Thoracic aorta (tissue), 2 donors: Measurements from ENCODE around the gene CDC37. TPM values are rescaled to one million over a fixed set of nuclear protein-coding genes. Genes with fewer than 3 reads are reported as not detected.
"Not testable (repeated sequence)": the region's sequence is repeated elsewhere in the genome, so short reads cannot be mapped to it uniquely, and the experiment has no call there.

Experiments used
- ATAC-seq: fragments of 150-250 bp; one replicate; pipeline ENCODE4 v1.8.0; 2017; ENCODE audit warnings: low read depth; ENCODE audit not compliant: insufficient number of reproducible peaks, low FRiP score
- DNase-seq: peaks from one replicate; pipeline ENCODE4 v3.0.0-alpha.2; 2020; ENCODE audit warnings: low spot score
- H3K27ac ChIP-seq, 2 donors: fragments of 200-600 bp; sonication (generic); 1 replicate in 1 of 2; 2 replicates in 1 of 2; pipeline ENCODE4 v1.5.1; 2016; ENCODE audit warnings: mild to moderate bottlenecking in 2 of 2, moderate library complexity in 2 of 2
- H3K27me3 ChIP-seq: fragments of 200-600 bp; sonication (generic); replicated peaks from 2 replicates; pipeline ENCODE4 v1.6.0; 2016; ENCODE audit warnings: mild to moderate bottlenecking; ENCODE audit not compliant: insufficient read depth
- H3K36me3 ChIP-seq: fragments of 200-600 bp; sonication (generic); one replicate; pipeline ENCODE4 v1.5.1; 2016
- H3K4me1 ChIP-seq, 2 donors: fragments of 200-600 bp; sonication (generic); 1 replicate in 1 of 2; 2 replicates in 1 of 2; pipeline versions ENCODE4 v1.5.1 to v1.6.0; 2016; ENCODE audit warnings: low read depth in 2 of 2, mild to moderate bottlenecking in 1 of 2; ENCODE audit not compliant: control insufficient read depth in 1 of 2
- H3K4me3 ChIP-seq: fragments of 200-600 bp; sonication (generic); 2 replicates; pipeline ENCODE4 v1.5.1; 2016; ENCODE audit warnings: mild to moderate bottlenecking
- H3K9me3 ChIP-seq: fragments of 200-600 bp; sonication (generic); 2 replicates; pipeline ENCODE4 v1.5.1; 2016
- CTCF ChIP-seq: fragments of 200-600 bp; sonication (generic); IDR thresholded peaks from one replicate; pipeline ENCODE4 v1.5.1; 2019; ENCODE audit warnings: antibody characterized with exemption
- total RNA-seq, 2 donors: library from RNA; depleted of rRNA; stranded (reverse); fragments of >200 nt; gene quantifications; one replicate each; pipeline versions ENCODE4 v1.1.0 to v1.2.3, GENCODE V29; 2016

CDC37 gene
- total RNA-seq, 2 donors from 2014 or later, result 133 to 166 TPM

DNA sequence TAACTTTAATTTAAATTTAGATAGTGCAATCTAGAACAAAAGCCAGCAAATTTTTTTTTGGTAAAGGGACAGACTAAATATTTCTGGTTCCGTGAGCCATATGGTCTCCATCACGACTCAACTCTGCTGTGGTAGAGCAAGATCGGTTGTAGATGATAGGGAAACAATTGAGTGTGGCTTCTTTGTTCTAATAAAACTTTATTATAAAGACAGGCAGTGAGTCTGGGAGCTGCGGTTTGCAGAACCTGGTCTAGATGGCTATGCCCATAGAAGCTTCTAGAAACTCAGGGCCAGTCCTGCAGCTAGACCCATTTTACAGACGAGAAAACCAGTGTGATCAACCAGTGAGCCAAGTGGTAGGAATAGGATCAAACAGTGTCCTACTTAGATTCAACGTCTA is 11.2 kb downstream of the CDC37 start:
- H3K4me3 ChIP-seq, result no peak overlapping the region
- no peaks in the 10 kb centered on the region for H3K27me3 ChIP-seq
- no peaks in the 10 kb centered on the region for H3K4me1 ChIP-seq
- DNase-seq, result no peak
- no peak overlapping the region for H3K27ac ChIP-seq
- TF ChIP-seq CTCF, result no peak
- ATAC-seq, result no peak
- H3K36me3 ChIP-seq, result peaks cover 37% of the 10 kb centered on the region
- no peaks in the 10 kb centered on the region for H3K9me3 ChIP-seq

DNA sequence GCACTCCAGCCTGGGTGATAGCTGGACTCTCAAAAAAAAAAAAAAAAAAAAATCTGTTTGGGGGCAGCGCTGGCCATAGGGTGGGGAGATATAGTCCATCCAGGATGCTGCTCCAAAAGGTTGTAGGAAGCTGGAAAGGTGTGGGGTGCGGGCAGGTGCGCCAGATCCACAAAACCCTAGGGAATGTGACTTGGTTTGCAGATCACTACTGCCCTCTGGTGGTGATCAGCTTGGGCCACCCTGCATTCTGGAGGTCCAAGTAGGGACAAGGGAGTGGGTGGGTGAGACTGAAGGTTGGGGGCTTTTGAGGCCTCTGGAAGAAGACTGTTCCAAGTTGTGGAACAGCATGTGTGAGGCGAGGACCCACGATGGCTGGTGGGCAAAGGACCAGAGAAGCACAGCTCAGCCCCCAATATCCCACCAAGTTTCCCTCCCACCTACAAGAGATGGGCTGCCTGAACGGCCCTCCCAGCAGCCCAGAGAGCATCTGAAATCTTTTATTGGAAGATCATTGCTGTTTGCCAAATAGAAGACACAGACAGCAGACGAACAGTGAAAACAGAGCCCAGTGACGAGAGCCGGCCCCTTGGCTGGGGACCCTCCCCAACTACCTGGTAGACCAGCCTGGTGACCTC is 12.6 kb downstream of the CDC37 start:
- Histone ChIP-seq H3K4me3 (no peak overlapping the region), H3K4me1 (no peaks in the 10 kb centered on the region), H3K9me3 (no peaks in the 10 kb centered on the region), H3K27ac (no peak overlapping the region), H3K27me3 (no peaks in the 10 kb centered on the region), H3K36me3 (peaks cover 37% of the 10 kb centered on the region)
- TF ChIP-seq CTCF, result peak; percentile 83
- no peak for ATAC-seq
- no peak for DNase-seq

DNA sequence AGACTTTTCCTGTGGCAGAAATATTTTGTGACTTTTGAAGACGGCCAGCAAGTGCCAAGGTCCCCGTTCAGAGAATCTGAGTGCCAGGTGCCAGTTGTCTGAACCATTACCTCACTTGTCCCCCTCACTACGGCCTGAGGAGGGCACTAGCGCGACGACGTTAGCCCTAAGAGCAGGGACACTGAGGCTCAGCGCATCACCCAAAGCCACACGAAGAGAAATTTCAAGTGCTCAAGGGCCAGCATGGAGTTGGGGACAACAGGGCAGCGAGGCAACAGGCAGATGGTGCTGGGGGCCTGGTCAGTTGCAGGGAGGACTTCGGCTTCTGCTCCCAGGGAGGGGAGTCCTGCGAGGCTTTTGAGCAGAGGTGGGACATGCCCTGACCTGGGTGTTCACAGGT is 13.5 kb downstream of the CDC37 start:
- ATAC-seq, result no peak
- no peaks in the 10 kb centered on the region for H3K9me3 ChIP-seq
- no peak for DNase-seq
- no peaks in the 10 kb centered on the region for H3K4me1 ChIP-seq
- H3K36me3 ChIP-seq, result peaks cover 31% of the 10 kb centered on the region
- H3K27me3 ChIP-seq, result no peaks in the 10 kb centered on the region
- no peak overlapping the region for H3K27ac ChIP-seq
- no peak for TF ChIP-seq CTCF
- H3K4me3 ChIP-seq, result no peak overlapping the region

GRCh38 chr19:10388957-10389356 is 14.4 kb downstream of the CDC37 start:
- no peaks in the 10 kb centered on the region for H3K4me1 ChIP-seq
- no peaks in the 10 kb centered on the region for H3K27me3 ChIP-seq
- H3K36me3 ChIP-seq, result peaks cover 26% of the 10 kb centered on the region
- H3K27ac ChIP-seq, result no peak overlapping the region
- peak; percentile 66 for ATAC-seq
- H3K9me3 ChIP-seq, result no peaks in the 10 kb centered on the region
- no peak overlapping the region for H3K4me3 ChIP-seq
- DNase-seq, result peak; percentile 76
- TF ChIP-seq CTCF, result peak; percentile 90

DNA sequence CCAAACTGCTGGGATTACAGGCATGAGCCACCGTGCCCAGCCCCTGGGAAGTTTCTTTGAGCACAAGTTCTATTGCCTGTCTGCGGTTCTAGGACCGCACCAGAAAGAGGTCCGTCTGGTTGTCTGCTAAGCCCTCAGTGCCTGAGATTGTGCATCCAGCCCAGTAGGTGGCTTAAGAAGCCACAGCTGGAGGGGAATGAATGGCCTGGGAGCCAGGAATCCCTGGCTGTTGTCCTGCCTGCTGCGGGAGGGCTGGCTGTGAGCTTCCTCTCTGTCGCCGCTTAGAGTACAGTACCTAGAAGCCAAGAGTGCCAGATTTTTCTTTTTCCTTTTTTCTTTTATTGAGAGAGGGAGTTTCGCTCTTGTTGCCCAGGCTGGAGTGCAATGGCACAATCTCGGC is 18.8 kb downstream of the CDC37 start:
- Histone ChIP-seq H3K4me3 (no peak overlapping the region), H3K9me3 (no peaks in the 10 kb centered on the region), H3K4me1 (peaks cover 0 to 9% of the 10 kb centered on the region in 2 donors), H3K36me3 (no peaks in the 10 kb centered on the region), H3K27ac (no peak overlapping the region), H3K27me3 (no peaks in the 10 kb centered on the region)
- no peak for TF ChIP-seq CTCF
- no peak for ATAC-seq
- DNase-seq, result no peak

GRCh38 chr19:10383223-10383499 is 20.2 kb downstream of the CDC37 start:
- DNase-seq, ATAC-seq, H3K9me3 ChIP-seq, H3K27me3 ChIP-seq, H3K36me3 ChIP-seq, H3K27ac ChIP-seq, H3K4me3 ChIP-seq: not testable (repeated sequence)
- H3K4me1 ChIP-seq, result peaks cover 0 to 11% of the 10 kb centered on the region in 2 donors
